Mesendoderm (in vitro differentiated cells): ENCODE measurements around the gene DNM3.
A peak's percentile ranks its signal among the peaks of the same experiment; 100 is the strongest.

ENCODE experiments used
- DNase-seq: peaks from one replicate; pipeline ENCODE4 v3.0.0; 2013
- H2AK5ac ChIP-seq: 2 replicates; pipeline ENCODE4 v1.6.1; 2013; ENCODE audit warnings: low read length, inconsistent platforms
- H2BK120ac ChIP-seq: 2 replicates; pipeline ENCODE4 v1.6.1; 2013; ENCODE audit warnings: low read depth, mild to moderate bottlenecking, low read length, moderate library complexity, mixed read lengths
- H2BK15ac ChIP-seq: replicated peaks from 2 replicates; pipeline ENCODE4 v1.6.1; 2013; ENCODE audit warnings: low read depth, mild to moderate bottlenecking, moderate library complexity
- H2BK5ac ChIP-seq: 2 replicates; pipeline ENCODE4 v1.6.1; 2013; ENCODE audit warnings: low read length, inconsistent platforms
- H3K18ac ChIP-seq: 2 replicates; pipeline ENCODE4 v1.6.1; 2013; ENCODE audit warnings: mild to moderate bottlenecking, low read length, mixed read lengths
- H3K23ac ChIP-seq: one replicate; pipeline ENCODE4 v1.6.1; 2013; ENCODE audit warnings: low read length
- H3K27ac ChIP-seq: 2 replicates; pipeline ENCODE4 v1.5.1; 2013; ENCODE audit warnings: low read depth, mild to moderate bottlenecking, inconsistent platforms, low read length, moderate library complexity
- H3K27me3 ChIP-seq: 2 replicates; pipeline ENCODE4 v1.6.1; 2013; ENCODE audit warnings: low read length, control low read depth, mild to moderate bottlenecking, inconsistent platforms; ENCODE audit not compliant: insufficient read depth, poor library complexity
- H3K36me3 ChIP-seq: 2 replicates; pipeline ENCODE4 v1.6.1; 2013; ENCODE audit warnings: low read length, inconsistent platforms; ENCODE audit not compliant: control insufficient read depth, insufficient read depth
- H3K4ac ChIP-seq: one replicate; pipeline ENCODE4 v1.6.1; 2013; ENCODE audit warnings: low read depth, mild to moderate bottlenecking, low read length, moderate library complexity
- H3K4me1 ChIP-seq: 2 replicates; pipeline ENCODE4 v1.6.1; 2013; ENCODE audit warnings: low read depth, low read length, inconsistent platforms; ENCODE audit not compliant: control insufficient read depth
- H3K4me2 ChIP-seq: 2 replicates; pipeline ENCODE4 v1.6.1; 2013; ENCODE audit warnings: low read length
- H3K4me3 ChIP-seq: 2 replicates; pipeline ENCODE4 v1.5.1; 2013; ENCODE audit warnings: mild to moderate bottlenecking, low read length
- H3K56ac ChIP-seq: one replicate; pipeline ENCODE4 v1.6.1; 2013; ENCODE audit warnings: low read length
- H3K79me1 ChIP-seq: 2 replicates; pipeline ENCODE4 v1.6.1; 2013; ENCODE audit warnings: low read length, inconsistent platforms
- H3K79me2 ChIP-seq: 2 replicates; pipeline ENCODE4 v1.6.1; 2013; ENCODE audit warnings: mild to moderate bottlenecking, low read length; ENCODE audit not compliant: control insufficient read depth, insufficient read depth
- H3K9ac ChIP-seq: 2 replicates; pipeline ENCODE4 v1.6.1; 2013; ENCODE audit warnings: low read length, inconsistent platforms
- H4K5ac ChIP-seq: one replicate; pipeline ENCODE4 v1.6.1; 2013; ENCODE audit warnings: low read length
- H4K8ac ChIP-seq: one replicate; pipeline ENCODE4 v1.6.1; 2013; ENCODE audit warnings: low read depth, mild to moderate bottlenecking, control low read depth, low read length, moderate library complexity
- WGBS: extraction: QIAGEN DNeasy Blood & Tissue Kit; methylation state at CpG from one replicate; pipeline ENCODE4 v1.1.7; 2013; ENCODE audit warnings: low lambda C conversion rate, missing lambda C conversion rate; ENCODE audit not compliant: insufficient coverage; ENCODE audit errors: extremely low coverage; 5-methylcytosine and 5-hydroxymethylcytosine counted together

Gene DNM3

GRCh38 chr1:172107316-172107975 is 266.1 kb downstream of the DNM3 start:
- H3K4me1 ChIP-seq, result no peaks in the 10 kb centered on the region
- no peak overlapping the region for H3K56ac ChIP-seq
- no peak for DNase-seq
- no peaks in the 10 kb centered on the region for H3K79me1 ChIP-seq
- no peak overlapping the region for H2AK5ac ChIP-seq
- H3K4me3 ChIP-seq, result no peak overlapping the region
- no peak overlapping the region for H3K9ac ChIP-seq
- H3K27me3 ChIP-seq, result no peaks in the 10 kb centered on the region
- no peak overlapping the region for H2BK5ac ChIP-seq
- H2BK15ac ChIP-seq, result no peak overlapping the region
- no peak overlapping the region for H4K5ac ChIP-seq
- no peak overlapping the region for H3K27ac ChIP-seq
- no peaks in the 10 kb centered on the region for H3K79me2 ChIP-seq
- H3K23ac ChIP-seq, result no peak overlapping the region
- no peaks in the 10 kb centered on the region for H3K36me3 ChIP-seq
- no peak overlapping the region for H3K18ac ChIP-seq
- no peak overlapping the region for H2BK120ac ChIP-seq
- no peak overlapping the region for H3K4me2 ChIP-seq
- WGBS, result no CpG with 5 or more reads among the region's 4 CpGs
- no peak overlapping the region for H4K8ac ChIP-seq
- no peak overlapping the region for H3K4ac ChIP-seq

GRCh38 chr1:172108161-172108893 is 267.0 kb downstream of the DNM3 start:
- no peak overlapping the region for H3K56ac ChIP-seq
- DNase-seq, result no peak

GRCh38 chr1:172109359-172109758 is 268.1 kb downstream of the DNM3 start:
- H3K9ac ChIP-seq, result no peak overlapping the region
- no peak overlapping the region for H3K23ac ChIP-seq
- no peak overlapping the region for H2BK5ac ChIP-seq
- no peak overlapping the region for H3K56ac ChIP-seq
- H3K79me2 ChIP-seq, result no peaks in the 10 kb centered on the region
- no peak overlapping the region for H2BK15ac ChIP-seq
- no peak overlapping the region for H2AK5ac ChIP-seq
- H4K8ac ChIP-seq, result no peak overlapping the region
- no peak overlapping the region for H3K18ac ChIP-seq
- H3K4me1 ChIP-seq, result no peaks in the 10 kb centered on the region
- H3K4ac ChIP-seq, result no peak overlapping the region
- H3K27me3 ChIP-seq, result no peaks in the 10 kb centered on the region
- peak overlapping the region; percentile 28 for H2BK120ac ChIP-seq
- no peaks in the 10 kb centered on the region for H3K36me3 ChIP-seq
- no peak overlapping the region for H3K4me3 ChIP-seq
- H3K4me2 ChIP-seq, result no peak overlapping the region
- WGBS, result no CpG with 5 or more reads among the region's 5 CpGs
- no peak overlapping the region for H3K27ac ChIP-seq
- DNase-seq, result no peak
- no peaks in the 10 kb centered on the region for H3K79me1 ChIP-seq
- H4K5ac ChIP-seq, result no peak overlapping the region

More at GRCh38 chr1:172108161-172108893, 267.0 kb downstream of the DNM3 start:
- no peak overlapping the region for H3K4me3 ChIP-seq
- H2BK120ac ChIP-seq, result no peak overlapping the region
- H3K4me2 ChIP-seq, result no peak overlapping the region
- no peak overlapping the region for H3K23ac ChIP-seq
- H2BK15ac ChIP-seq, result no peak overlapping the region
- H3K79me2 ChIP-seq, result no peaks in the 10 kb centered on the region
- no peaks in the 10 kb centered on the region for H3K4me1 ChIP-seq
- no peaks in the 10 kb centered on the region for H3K27me3 ChIP-seq
- H3K36me3 ChIP-seq, result no peaks in the 10 kb centered on the region
- no peak overlapping the region for H3K9ac ChIP-seq
- no peak overlapping the region for H3K27ac ChIP-seq
- no peak overlapping the region for H3K4ac ChIP-seq
- H4K5ac ChIP-seq, result no peak overlapping the region
- H3K18ac ChIP-seq, result no peak overlapping the region
- H4K8ac ChIP-seq, result no peak overlapping the region
- no peaks in the 10 kb centered on the region for H3K79me1 ChIP-seq
- no peak overlapping the region for H2BK5ac ChIP-seq
- no peak overlapping the region for H2AK5ac ChIP-seq

GRCh38 chr1:172112576-172112975 is 271.3 kb downstream of the DNM3 start:
- Histone ChIP-seq H3K4me1 (no peaks in the 10 kb centered on the region), H3K79me1 (no peaks in the 10 kb centered on the region), H3K23ac (no peak overlapping the region), H3K4ac (no peak overlapping the region), H3K27ac (no peak overlapping the region), H3K36me3 (no peaks in the 10 kb centered on the region), H4K5ac (no peak overlapping the region), H3K79me2 (no peaks in the 10 kb centered on the region), H4K8ac (no peak overlapping the region), H3K4me3 (no peak overlapping the region), H2BK120ac (no peak overlapping the region), H2AK5ac (no peak overlapping the region), H2BK15ac (no peak overlapping the region), H3K4me2 (no peak overlapping the region), H3K27me3 (no peaks in the 10 kb centered on the region), H3K9ac (no peak overlapping the region), H3K56ac (no peak overlapping the region), H3K18ac (no peak overlapping the region), H2BK5ac (no peak overlapping the region)
- no peak for DNase-seq
- WGBS, result no CpG with 5 or more reads among the region's 1 CpG

DNA sequence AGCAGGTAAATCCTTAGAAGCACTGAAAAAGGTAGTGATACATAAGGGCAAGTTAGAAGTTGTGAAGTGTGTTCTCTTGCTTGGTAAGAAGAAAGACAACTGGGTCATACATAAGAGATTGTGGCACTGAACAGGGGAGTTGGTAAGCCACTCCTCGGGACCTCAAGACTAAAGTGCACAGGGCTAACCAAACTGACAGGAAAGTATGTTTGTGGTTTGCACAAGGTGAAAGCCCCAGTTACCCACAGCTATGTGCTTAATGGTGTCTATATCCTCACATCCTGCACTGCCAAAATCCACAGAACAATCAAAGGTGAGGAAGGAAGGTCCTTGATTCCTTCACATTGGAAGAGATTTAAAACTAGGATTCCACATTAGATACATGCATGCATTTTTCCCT is 276.5 kb downstream of the DNM3 start:
- no peaks in the 10 kb centered on the region for H3K36me3 ChIP-seq
- DNase-seq, result no peak
- H3K4me3 ChIP-seq, result no peak overlapping the region
- no peaks in the 10 kb centered on the region for H3K79me1 ChIP-seq
- H3K4me1 ChIP-seq, result no peaks in the 10 kb centered on the region
- no peak overlapping the region for H2BK15ac ChIP-seq
- H3K56ac ChIP-seq, result no peak overlapping the region
- no peak overlapping the region for H3K4ac ChIP-seq
- no peak overlapping the region for H2AK5ac ChIP-seq
- H3K9ac ChIP-seq, result no peak overlapping the region
- no peak overlapping the region for H2BK5ac ChIP-seq
- no peak overlapping the region for H3K27ac ChIP-seq
- H3K18ac ChIP-seq, result no peak overlapping the region
- H2BK120ac ChIP-seq, result no peak overlapping the region
- no peak overlapping the region for H3K23ac ChIP-seq
- no peak overlapping the region for H3K4me2 ChIP-seq
- no peak overlapping the region for H4K8ac ChIP-seq
- no peak overlapping the region for H4K5ac ChIP-seq
- H3K27me3 ChIP-seq, result no peaks in the 10 kb centered on the region
- WGBS, result no CpG with 5 or more reads among the region's 1 CpG
- H3K79me2 ChIP-seq, result no peaks in the 10 kb centered on the region

DNA sequence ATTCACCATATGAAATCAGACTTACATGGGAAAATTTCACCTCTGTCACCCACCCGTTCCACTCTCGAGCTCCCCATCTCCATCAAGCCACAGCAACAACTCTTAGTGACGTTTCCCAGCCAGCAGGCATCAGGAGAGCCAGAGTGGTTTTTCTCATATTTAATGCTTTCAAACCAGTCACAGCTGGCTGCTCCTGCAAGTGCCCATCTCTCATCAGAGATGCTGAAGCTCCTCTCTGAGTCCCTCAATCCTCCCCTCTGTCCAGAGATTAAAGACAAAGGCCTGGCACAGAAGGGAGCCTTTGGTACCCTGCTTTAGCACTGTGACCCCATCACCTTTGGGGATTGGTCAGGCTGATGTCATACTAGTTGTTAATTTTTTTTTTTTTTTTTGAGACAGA is 277.3 kb downstream of the DNM3 start:
- H2BK120ac ChIP-seq, result no peak overlapping the region
- no peak overlapping the region for H4K5ac ChIP-seq
- no peak for DNase-seq
- H3K27ac ChIP-seq, result no peak overlapping the region
- no CpG with 5 or more reads among the region's 3 CpGs for WGBS
- no peak overlapping the region for H3K56ac ChIP-seq
- H2BK15ac ChIP-seq, result no peak overlapping the region
- no peaks in the 10 kb centered on the region for H3K79me1 ChIP-seq
- no peak overlapping the region for H3K9ac ChIP-seq
- H3K4me1 ChIP-seq, result no peaks in the 10 kb centered on the region
- H3K4ac ChIP-seq, result no peak overlapping the region
- no peaks in the 10 kb centered on the region for H3K79me2 ChIP-seq
- no peak overlapping the region for H3K4me2 ChIP-seq
- H3K4me3 ChIP-seq, result no peak overlapping the region
- no peak overlapping the region for H3K18ac ChIP-seq
- no peak overlapping the region for H4K8ac ChIP-seq
- no peak overlapping the region for H2AK5ac ChIP-seq
- no peaks in the 10 kb centered on the region for H3K27me3 ChIP-seq
- H3K36me3 ChIP-seq, result no peaks in the 10 kb centered on the region
- H2BK5ac ChIP-seq, result no peak overlapping the region
- no peak overlapping the region for H3K23ac ChIP-seq
